22Rv1 (cell line): ENCODE measurements around the gene UNC5B.

Experiments
- H3K27ac ChIP-seq: fragments of 450-650 bp; 2 replicates; pipeline ENCODE4 v1.5.1; 2017
- ZFX ChIP-seq: fragments of 450-650 bp; IDR thresholded peaks from 2 replicates; pipeline ENCODE4 v1.6.1; 2017; ENCODE audit warnings: antibody characterized with exemption, borderline replicate concordance
- TF ChIP-seq, protein P1 (sequence below): fragments of 450-650 bp; IDR thresholded peaks from 2 replicates; pipeline ENCODE4 v1.5.1; 2017; ENCODE audit warnings: mild to moderate bottlenecking

Gene UNC5B

GRCh38 chr10:71333129-71333887, 120.9 kb downstream of the UNC5B start:
- peak overlapping the region; percentile 55 for H3K27ac ChIP-seq
- no peak for TF ChIP-seq ZFX
- TF ChIP-seq, protein P1, sequence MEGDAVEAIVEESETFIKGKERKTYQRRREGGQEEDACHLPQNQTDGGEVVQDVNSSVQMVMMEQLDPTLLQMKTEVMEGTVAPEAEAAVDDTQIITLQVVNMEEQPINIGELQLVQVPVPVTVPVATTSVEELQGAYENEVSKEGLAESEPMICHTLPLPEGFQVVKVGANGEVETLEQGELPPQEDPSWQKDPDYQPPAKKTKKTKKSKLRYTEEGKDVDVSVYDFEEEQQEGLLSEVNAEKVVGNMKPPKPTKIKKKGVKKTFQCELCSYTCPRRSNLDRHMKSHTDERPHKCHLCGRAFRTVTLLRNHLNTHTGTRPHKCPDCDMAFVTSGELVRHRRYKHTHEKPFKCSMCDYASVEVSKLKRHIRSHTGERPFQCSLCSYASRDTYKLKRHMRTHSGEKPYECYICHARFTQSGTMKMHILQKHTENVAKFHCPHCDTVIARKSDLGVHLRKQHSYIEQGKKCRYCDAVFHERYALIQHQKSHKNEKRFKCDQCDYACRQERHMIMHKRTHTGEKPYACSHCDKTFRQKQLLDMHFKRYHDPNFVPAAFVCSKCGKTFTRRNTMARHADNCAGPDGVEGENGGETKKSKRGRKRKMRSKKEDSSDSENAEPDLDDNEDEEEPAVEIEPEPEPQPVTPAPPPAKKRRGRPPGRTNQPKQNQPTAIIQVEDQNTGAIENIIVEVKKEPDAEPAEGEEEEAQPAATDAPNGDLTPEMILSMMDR, result no peak

DNA sequence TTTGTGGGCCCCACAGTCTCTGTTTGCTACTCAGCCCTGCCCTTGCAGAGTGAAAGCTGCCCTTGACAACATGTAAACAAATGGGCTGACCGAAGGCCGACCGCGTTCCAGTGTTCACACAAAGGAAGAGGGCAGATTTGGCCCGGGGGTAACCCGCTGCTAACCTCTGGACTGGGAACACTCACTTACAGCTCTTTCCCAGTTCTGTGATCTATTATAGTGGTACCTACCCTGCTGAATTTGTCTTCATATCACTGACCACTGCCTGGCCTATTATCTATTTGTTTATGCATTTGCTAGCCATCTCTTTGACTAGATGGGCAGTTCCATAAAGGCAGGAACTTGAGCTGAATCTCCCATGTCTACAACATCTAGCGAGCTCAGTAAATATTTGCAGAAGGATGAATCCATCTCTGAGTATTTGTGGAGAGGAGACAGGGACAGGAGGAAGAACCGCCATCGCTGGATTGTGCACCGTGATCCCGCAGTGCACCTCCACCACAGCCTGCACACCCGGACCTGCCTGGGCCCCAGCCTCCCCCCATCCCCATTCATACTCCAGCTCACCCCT, 121.9 kb downstream of the UNC5B start:
- H3K27ac ChIP-seq, result peak overlapping the region; percentile 55
- no peak for TF ChIP-seq ZFX
- TF ChIP-seq, protein P1, result no peak

- no peak for TF ChIP-seq ZFX
- TF ChIP-seq, protein P1, result no peak
- H3K27ac ChIP-seq, result peak overlapping the region; percentile 55; the same call in 1 of the 2 replicates
These were observed 122.9 kb downstream of the UNC5B start for GRCh38 chr10:71335173-71335708.

GRCh38 chr10:71336632-71337031, 124.3 kb downstream of the UNC5B start:
- H3K27ac ChIP-seq, result no peak overlapping the region
- no peak for TF ChIP-seq ZFX
- TF ChIP-seq, protein P1, result no peak

- H3K27ac ChIP-seq, result no peak overlapping the region
- no peak for TF ChIP-seq ZFX
- TF ChIP-seq, protein P1, result no peak
These were observed 124.9 kb downstream of the UNC5B start for GRCh38 chr10:71337219-71337701.

- no peak overlapping the region for H3K27ac ChIP-seq
These were observed 126.5 kb downstream of the UNC5B start for GRCh38 chr10:71338728-71339495.

More at GRCh38 chr10:71338728-71339495, 126.5 kb downstream of the UNC5B start:
- TF ChIP-seq, protein P1, result no peak
- TF ChIP-seq ZFX, result no peak
